ENCODE measurements around the gene CMTM5.
"Not testable (repeated sequence)": the region's sequence is repeated elsewhere in the genome, so short reads cannot be mapped to it uniquely, and the experiment has no call there.

Gene CMTM5

GRCh38 chr14:23414906-23415820, 38.3 kb downstream of the CMTM5 start:
- DNase-seq (ENCODE audit: low read depth), result no peak

- DNase-seq (ENCODE audit: low read depth), result no peak
These were observed 39.3 kb downstream of the CMTM5 start for GRCh38 chr14:23415821-23416778.

- DNase-seq (ENCODE audit: low read depth), result no peak
These were observed 40.0 kb downstream of the CMTM5 start for GRCh38 chr14:23416801-23417200.

- DNase-seq (ENCODE audit: low read depth), result not testable (repeated sequence)
These were observed 40.4 kb downstream of the CMTM5 start for GRCh38 chr14:23417269-23417668.

- DNase-seq (ENCODE audit: low read depth), result no peak
These were observed 41.2 kb downstream of the CMTM5 start for GRCh38 chr14:23418021-23418420.

- not testable (repeated sequence) for DNase-seq (ENCODE audit: low read depth)
These were observed 42.8 kb downstream of the CMTM5 start for GRCh38 chr14:23419646-23420045.

DNA sequence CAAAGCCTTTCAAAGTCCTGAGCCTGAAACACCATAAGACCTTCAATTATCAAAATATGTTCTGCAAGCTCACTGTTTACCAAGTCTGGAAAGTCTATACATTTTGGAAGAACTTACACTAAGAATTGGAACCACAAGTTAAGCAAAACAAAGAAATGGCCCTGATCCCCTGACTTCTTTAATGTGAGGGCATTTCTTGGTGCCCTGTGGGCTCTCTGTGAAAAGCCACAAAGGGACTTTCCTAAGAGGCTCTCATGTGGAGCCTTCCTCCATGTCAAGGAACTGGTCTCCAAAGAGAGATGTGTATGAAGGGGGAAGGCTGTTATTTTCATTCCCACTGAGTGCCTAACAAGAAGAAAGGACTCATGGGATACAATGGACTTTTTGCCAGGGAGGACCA, 44.7 kb downstream of the CMTM5 start:
- DNase-seq (ENCODE audit: low read depth), result no peak

GRCh38 chr14:23423657-23424056, 46.8 kb downstream of the CMTM5 start:
- DNase-seq (ENCODE audit: low read depth), result no peak

- no peak for DNase-seq (ENCODE audit: low read depth)
These were observed 48.3 kb downstream of the CMTM5 start for GRCh38 chr14:23425169-23425568.

DNA sequence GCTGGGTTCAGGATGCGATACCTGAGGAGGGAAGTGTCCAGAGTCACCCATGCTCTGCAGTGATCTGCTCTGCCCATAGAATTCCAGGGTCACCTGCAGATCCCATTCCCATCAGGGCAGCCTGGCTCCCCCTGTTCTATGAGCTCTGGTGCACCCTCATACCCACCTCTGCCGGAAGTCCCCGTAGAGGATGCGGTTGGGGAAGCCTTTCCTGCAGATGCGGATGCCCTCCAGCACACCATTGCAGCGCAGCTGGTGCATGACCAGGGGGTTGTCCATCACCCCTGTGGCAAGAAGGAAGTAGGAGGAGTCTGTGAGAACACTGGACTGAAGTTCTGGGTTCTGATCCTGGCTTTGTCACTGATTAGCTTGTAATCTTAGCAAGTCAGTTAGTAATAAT, 49.0 kb downstream of the CMTM5 start:
- not testable (repeated sequence) for DNase-seq (ENCODE audit: low read depth)

DNA sequence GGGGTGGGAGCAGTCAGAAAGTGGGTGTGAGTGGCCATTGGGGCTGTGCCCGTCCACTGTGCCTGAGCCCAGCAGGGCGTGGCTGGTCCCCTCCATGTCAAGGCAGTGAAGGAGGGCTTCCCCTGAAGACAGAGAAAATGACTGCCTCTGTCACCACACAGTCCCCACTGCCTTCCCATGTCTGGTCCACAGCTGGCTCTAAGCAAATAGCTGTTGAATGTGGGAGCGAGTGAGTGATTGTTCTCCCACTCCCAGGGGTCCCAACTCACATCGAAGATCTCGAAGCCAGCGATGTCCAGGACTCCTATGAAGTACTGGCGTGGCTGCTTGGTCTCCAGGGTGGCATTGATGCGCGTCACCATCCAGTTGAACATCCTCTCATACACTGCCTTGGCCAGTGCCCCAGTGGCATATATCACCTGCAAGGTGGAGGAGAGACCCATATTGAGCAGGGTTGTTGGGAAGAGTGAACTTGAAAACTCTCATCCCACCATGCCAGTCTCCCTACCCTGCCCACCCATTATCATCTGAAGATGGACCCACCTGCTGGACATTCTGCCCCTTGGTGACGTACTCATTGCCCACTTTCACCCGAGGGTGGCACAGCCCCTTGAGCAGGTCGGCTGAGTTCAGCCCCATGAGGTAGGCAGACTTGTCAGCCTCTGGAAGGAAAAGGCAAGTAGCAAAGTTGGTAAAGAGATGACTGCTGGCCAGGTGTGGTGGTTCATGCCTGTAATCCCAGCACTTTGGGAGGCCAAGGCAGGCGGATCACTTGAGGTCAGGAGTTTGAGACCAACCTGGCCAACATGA, 52.0 kb downstream of the CMTM5 start:
- DNase-seq (ENCODE audit: low read depth), result no peak

Measured in stimulated activated CD8-positive, alpha-beta memory T cell treated with anti-CD3 and anti-CD28 coated beads, Interleukin-15, amount 100 ng/mL, for 1 hour (primary cell).